Muscle layer of duodenum (tissue), 2 donors: Measurements from ENCODE around the gene WWOX.
"Not testable (repeated sequence)": the region's sequence is repeated elsewhere in the genome, so short reads cannot be mapped to it uniquely, and the experiment has no call there.

Experiments used
- H3K27ac ChIP-seq: one replicate; pipeline ENCODE4 v1.7.0; 2013; ENCODE audit warnings: mild to moderate bottlenecking, low read length
- H3K27me3 ChIP-seq: one replicate; pipeline ENCODE4 v1.7.0; 2013; ENCODE audit warnings: low read depth, mild to moderate bottlenecking, control low read depth, low read length
- H3K36me3 ChIP-seq, 2 donors: one replicate each; pipeline ENCODE4 v1.7.0; 2013; ENCODE audit warnings: low read length in 2 of 2, control low read depth in 1 of 2, mild to moderate bottlenecking in 1 of 2; ENCODE audit not compliant: insufficient read depth in 2 of 2, control insufficient read depth in 1 of 2
- H3K4me1 ChIP-seq, 2 donors: one replicate each; pipeline ENCODE4 v1.7.0; 2013; ENCODE audit warnings: low read length in 2 of 2, mild to moderate bottlenecking in 2 of 2, control low read depth in 1 of 2, moderate library complexity in 1 of 2; ENCODE audit not compliant: insufficient read depth in 2 of 2, control insufficient read depth in 1 of 2
- H3K4me3 ChIP-seq, 2 donors: one replicate each; pipeline ENCODE4 v1.7.0; 2013; ENCODE audit warnings: low read length in 2 of 2, low read depth in 1 of 2, mild to moderate bottlenecking in 1 of 2
- H3K9me3 ChIP-seq, 2 donors: one replicate each; pipeline ENCODE4 v1.7.0; 2013; ENCODE audit warnings: low read length in 2 of 2, control low read depth in 1 of 2, mild to moderate bottlenecking in 1 of 2; ENCODE audit not compliant: control insufficient read depth in 1 of 2
- donor health status: healthy.

The WWOX gene

GRCh38 chr16:78506367-78507193, 407.1 kb downstream of the WWOX start:
- H3K36me3 ChIP-seq = no peaks in the 10 kb centered on the region
- no peaks in the 10 kb centered on the region for H3K9me3 ChIP-seq
- no peak overlapping the region for H3K27ac ChIP-seq
- H3K4me1 ChIP-seq = peaks cover 4 to 18% of the 10 kb centered on the region in 2 donors
- no peaks in the 10 kb centered on the region for H3K27me3 ChIP-seq
- H3K4me3 ChIP-seq = peak overlapping the region in 1 of 2 donors; percentile 40

DNA sequence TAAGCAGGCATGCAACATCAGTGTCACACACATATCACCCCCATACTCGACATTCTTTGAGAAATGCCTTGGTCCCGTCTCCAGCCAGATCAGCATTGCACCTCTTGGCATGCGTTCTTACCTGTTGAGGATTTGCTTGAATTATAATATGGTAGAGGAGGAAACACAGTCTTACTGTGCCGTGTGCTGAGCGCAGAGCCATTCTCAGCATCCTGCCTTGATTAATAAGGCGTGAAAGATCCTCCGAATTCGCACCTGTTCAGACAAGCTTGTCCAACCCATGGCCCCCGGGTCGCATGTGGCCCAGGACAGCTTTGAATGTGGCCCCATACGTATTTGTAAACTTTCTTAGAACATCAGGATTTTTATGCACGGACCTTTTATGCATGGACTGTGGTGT, 408.1 kb downstream of the WWOX start:
- Histone ChIP-seq H3K4me1 (peaks cover 4 to 18% of the 10 kb centered on the region in 2 donors), H3K27me3 (no peaks in the 10 kb centered on the region), H3K9me3 (no peaks in the 10 kb centered on the region), H3K27ac (no peak overlapping the region), H3K36me3 (no peaks in the 10 kb centered on the region), H3K4me3 (no peak overlapping the region)

DNA sequence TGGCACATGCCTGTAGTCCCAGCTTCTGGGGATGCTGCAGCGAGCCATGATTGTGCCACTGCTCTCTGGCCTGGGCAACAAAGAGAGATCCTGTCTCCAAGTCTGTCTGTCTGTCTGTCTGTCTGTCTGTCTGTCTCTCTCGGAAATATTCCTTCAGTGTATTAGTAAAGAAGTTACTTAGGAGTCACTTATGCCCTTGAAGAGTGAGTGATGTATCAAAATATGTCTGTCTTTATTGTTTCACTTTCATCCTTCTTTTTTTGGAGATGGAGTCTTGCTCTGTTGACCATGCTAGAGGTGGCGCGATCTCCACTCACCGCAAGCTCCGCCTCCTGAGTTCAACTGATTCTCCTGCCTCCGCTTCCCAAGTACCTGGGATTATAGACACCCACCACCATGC, 410.5 kb downstream of the WWOX start:
- H3K4me1 ChIP-seq = peaks cover 0 to 3% of the 10 kb centered on the region in 2 donors
- no peak overlapping the region for H3K27ac ChIP-seq
- H3K9me3 ChIP-seq = no peaks in the 10 kb centered on the region
- H3K4me3 ChIP-seq = no peak overlapping the region
- H3K36me3 ChIP-seq = no peaks in the 10 kb centered on the region
- H3K27me3 ChIP-seq = no peaks in the 10 kb centered on the region

- Histone ChIP-seq H3K9me3 (no peaks in the 10 kb centered on the region), H3K27ac (no peak overlapping the region), H3K4me1 (no peaks in the 10 kb centered on the region), H3K4me3 (no peak overlapping the region), H3K36me3 (no peaks in the 10 kb centered on the region), H3K27me3 (no peaks in the 10 kb centered on the region)
These were observed 411.0 kb downstream of the WWOX start for GRCh38 chr16:78510496-78510895.

DNA sequence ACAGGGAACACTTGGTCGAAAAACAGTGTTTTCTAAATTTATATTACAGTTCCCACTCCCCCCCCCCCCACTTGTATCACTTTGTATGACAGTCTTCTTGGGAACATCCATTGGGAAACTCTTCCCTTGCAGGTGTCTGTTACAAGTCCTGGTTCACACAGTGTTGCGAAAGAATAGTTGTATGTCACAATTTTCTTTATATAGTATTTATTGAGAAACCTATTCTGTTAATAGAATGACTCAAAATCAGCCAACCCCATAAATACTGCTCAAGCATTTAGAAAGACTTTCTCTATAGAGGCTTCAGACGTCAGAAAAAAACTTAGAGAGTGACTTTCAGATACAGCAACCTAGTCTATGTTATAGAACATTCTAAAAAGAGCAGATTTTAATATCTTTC, 414.4 kb downstream of the WWOX start:
- H3K9me3 ChIP-seq = no peaks in the 10 kb centered on the region
- H3K36me3 ChIP-seq = no peaks in the 10 kb centered on the region
- H3K27ac ChIP-seq = no peak overlapping the region
- no peaks in the 10 kb centered on the region for H3K4me1 ChIP-seq
- no peaks in the 10 kb centered on the region for H3K27me3 ChIP-seq
- H3K4me3 ChIP-seq = no peak overlapping the region

- not testable (repeated sequence) for H3K4me1 ChIP-seq, H3K27ac ChIP-seq
These were observed 415.4 kb downstream of the WWOX start for GRCh38 chr16:78514888-78515287.

DNA sequence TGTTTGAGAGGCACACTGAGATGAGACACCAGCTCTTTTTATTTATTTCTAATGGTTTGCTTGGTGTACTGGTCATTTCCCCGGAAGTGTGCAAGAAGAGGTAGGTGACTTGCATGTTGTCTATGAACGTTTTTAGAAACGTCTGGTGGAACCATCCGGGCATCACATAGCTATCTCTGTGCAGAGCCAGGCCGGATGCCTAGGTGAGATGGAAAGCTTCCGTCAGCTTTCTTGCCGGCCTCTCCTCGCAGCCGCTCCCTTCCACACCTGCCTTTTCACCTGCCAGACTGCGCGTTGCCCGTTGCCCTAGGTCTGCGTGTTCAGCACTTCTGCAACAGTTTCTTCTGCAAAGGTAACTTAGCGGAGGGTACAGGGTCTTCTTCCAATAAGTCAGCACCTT, 416.0 kb downstream of the WWOX start:
- no peaks in the 10 kb centered on the region for H3K27me3 ChIP-seq
- no peak overlapping the region for H3K4me3 ChIP-seq
- H3K9me3 ChIP-seq = no peaks in the 10 kb centered on the region
- H3K36me3 ChIP-seq = no peaks in the 10 kb centered on the region
- H3K27ac ChIP-seq = no peak overlapping the region
- H3K4me1 ChIP-seq = no peaks in the 10 kb centered on the region

More at GRCh38 chr16:78514888-78515287, 415.4 kb downstream of the WWOX start:
- H3K9me3 ChIP-seq, H3K27me3 ChIP-seq, H3K4me3 ChIP-seq, H3K36me3 ChIP-seq: not testable (repeated sequence)

DNA sequence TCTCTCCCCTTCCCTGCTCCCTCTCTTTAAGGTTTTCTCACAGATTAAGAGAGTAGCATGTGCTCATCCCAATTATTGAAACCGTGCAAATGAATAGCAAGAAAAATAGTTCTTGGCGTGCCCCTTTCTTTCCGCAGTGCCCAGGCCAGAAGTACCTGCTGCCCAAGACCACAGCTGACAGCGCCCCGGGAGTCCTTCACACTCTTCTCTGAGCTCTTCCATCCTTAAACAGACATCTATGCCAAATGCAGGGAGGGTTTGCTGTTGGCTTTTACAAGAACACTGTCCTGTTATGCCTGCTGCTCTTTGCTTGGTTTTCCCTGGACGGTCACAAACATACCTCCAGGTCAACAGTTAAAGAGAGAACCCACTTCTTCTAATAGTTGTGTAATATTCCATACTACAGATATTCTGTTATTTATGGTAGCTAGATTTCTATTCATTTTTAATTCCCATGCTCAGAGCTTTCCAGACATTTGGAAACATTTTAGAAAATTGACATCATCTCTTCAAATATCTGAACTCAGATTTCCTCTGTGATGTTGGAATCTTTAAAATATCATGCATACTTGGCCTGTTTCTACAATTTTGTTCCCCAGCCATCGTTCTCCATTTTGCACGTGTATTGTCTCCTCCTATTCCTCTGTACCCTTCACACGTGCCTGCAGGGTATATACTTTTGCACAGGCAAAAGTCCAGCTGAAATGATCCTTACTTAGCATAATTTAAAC, 416.7 kb downstream of the WWOX start:
- H3K4me1 ChIP-seq = no peaks in the 10 kb centered on the region

DNA sequence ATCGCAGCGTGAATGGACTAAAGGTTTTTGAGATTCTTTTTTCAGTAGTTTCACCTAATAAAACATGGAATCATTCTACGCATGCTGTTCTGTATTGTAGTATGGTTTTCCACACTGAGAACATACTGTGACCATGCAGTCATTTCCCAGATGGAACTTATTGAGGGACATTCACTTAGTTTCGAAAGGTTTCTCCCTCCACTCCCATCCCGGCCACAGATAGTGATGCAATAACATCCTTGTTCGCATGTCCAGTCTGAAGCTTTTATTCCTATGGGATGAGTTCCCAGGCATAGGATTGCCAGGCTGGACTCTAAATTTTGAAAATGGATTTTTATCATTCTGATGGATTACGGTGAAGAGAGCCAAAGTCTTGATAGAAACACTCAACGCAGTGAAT, 420.4 kb downstream of the WWOX start:
- H3K4me3 ChIP-seq = no peak overlapping the region
- H3K9me3 ChIP-seq = no peaks in the 10 kb centered on the region
- no peak overlapping the region for H3K27ac ChIP-seq
- H3K36me3 ChIP-seq = no peaks in the 10 kb centered on the region
- no peaks in the 10 kb centered on the region for H3K4me1 ChIP-seq
- H3K27me3 ChIP-seq = no peaks in the 10 kb centered on the region

More for the DNA sequence above, 416.7 kb downstream of the WWOX start:
- Histone ChIP-seq H3K27me3 (no peaks in the 10 kb centered on the region), H3K36me3 (no peaks in the 10 kb centered on the region), H3K4me3 (no peak overlapping the region), H3K27ac (no peak overlapping the region), H3K9me3 (no peaks in the 10 kb centered on the region)

DNA sequence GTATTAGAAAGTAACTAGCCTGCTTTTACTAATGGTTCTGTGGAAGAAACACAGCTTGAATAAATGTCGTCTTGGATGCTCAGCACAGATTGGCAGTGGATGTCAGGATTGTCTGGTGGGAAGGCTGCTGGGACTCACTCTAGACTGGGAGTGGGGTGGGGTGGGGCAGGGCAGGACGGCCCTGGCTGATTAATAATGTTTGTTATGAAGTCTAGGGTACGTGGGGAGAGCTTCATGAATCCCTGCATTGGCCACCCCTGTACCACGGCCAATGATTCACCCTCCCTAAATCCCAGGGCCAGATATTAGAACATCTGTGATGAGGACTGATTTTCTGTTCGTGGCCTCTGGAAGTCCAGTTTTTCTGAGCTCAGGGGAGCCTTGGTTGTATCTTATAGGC, 421.0 kb downstream of the WWOX start:
- H3K4me1 ChIP-seq = no peaks in the 10 kb centered on the region
- H3K36me3 ChIP-seq = no peaks in the 10 kb centered on the region
- no peak overlapping the region for H3K4me3 ChIP-seq
- H3K27ac ChIP-seq = no peak overlapping the region
- no peaks in the 10 kb centered on the region for H3K27me3 ChIP-seq
- no peaks in the 10 kb centered on the region for H3K9me3 ChIP-seq

DNA sequence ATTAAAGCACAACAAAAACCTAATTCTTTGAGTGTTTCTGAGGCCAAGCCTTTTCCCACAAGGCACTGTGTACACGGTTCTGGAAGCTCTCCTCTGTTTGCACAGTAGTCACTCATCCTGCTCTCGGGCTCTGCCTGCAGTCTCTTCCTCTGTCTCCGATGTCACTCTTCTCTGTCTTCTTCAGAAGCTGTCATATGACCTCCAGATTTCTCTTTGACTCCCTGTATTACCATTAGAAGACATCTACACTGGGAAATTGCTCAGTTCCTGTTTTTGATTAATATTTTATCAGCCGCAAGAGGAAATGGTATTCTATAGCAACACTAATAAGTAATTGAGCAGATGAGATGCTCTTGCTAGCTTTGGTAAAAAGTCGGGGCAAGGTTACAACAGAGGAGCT, 422.9 kb downstream of the WWOX start:
- Histone ChIP-seq H3K36me3 (no peaks in the 10 kb centered on the region), H3K4me1 (no peaks in the 10 kb centered on the region), H3K9me3 (peaks cover 0 to under 1% of the 10 kb centered on the region in 2 donors), H3K27me3 (no peaks in the 10 kb centered on the region), H3K27ac (no peak overlapping the region), H3K4me3 (no peak overlapping the region)
